Mesendoderm (in vitro differentiated cells): Measurements from ENCODE around the gene ZBTB42.

ENCODE experiments used
- DNase-seq: peaks from one replicate; pipeline ENCODE4 v3.0.0; 2013
- H2AK5ac ChIP-seq: 2 replicates; pipeline ENCODE4 v1.6.1; 2013; ENCODE audit warnings: low read length, inconsistent platforms
- H2BK120ac ChIP-seq: 2 replicates; pipeline ENCODE4 v1.6.1; 2013; ENCODE audit warnings: low read depth, mild to moderate bottlenecking, low read length, moderate library complexity, mixed read lengths
- H2BK15ac ChIP-seq: replicated peaks from 2 replicates; pipeline ENCODE4 v1.6.1; 2013; ENCODE audit warnings: low read depth, mild to moderate bottlenecking, moderate library complexity
- H2BK5ac ChIP-seq: 2 replicates; pipeline ENCODE4 v1.6.1; 2013; ENCODE audit warnings: low read length, inconsistent platforms
- H3K18ac ChIP-seq: 2 replicates; pipeline ENCODE4 v1.6.1; 2013; ENCODE audit warnings: mild to moderate bottlenecking, low read length, mixed read lengths
- H3K23ac ChIP-seq: one replicate; pipeline ENCODE4 v1.6.1; 2013; ENCODE audit warnings: low read length
- H3K27ac ChIP-seq: 2 replicates; pipeline ENCODE4 v1.5.1; 2013; ENCODE audit warnings: low read depth, mild to moderate bottlenecking, inconsistent platforms, low read length, moderate library complexity
- H3K27me3 ChIP-seq: 2 replicates; pipeline ENCODE4 v1.6.1; 2013; ENCODE audit warnings: low read length, control low read depth, mild to moderate bottlenecking, inconsistent platforms; ENCODE audit not compliant: insufficient read depth, poor library complexity
- H3K36me3 ChIP-seq: 2 replicates; pipeline ENCODE4 v1.6.1; 2013; ENCODE audit warnings: low read length, inconsistent platforms; ENCODE audit not compliant: control insufficient read depth, insufficient read depth
- H3K4ac ChIP-seq: one replicate; pipeline ENCODE4 v1.6.1; 2013; ENCODE audit warnings: low read depth, mild to moderate bottlenecking, low read length, moderate library complexity
- H3K4me1 ChIP-seq: 2 replicates; pipeline ENCODE4 v1.6.1; 2013; ENCODE audit warnings: low read depth, low read length, inconsistent platforms; ENCODE audit not compliant: control insufficient read depth
- H3K4me2 ChIP-seq: 2 replicates; pipeline ENCODE4 v1.6.1; 2013; ENCODE audit warnings: low read length
- H3K4me3 ChIP-seq: 2 replicates; pipeline ENCODE4 v1.5.1; 2013; ENCODE audit warnings: mild to moderate bottlenecking, low read length
- H3K56ac ChIP-seq: one replicate; pipeline ENCODE4 v1.6.1; 2013; ENCODE audit warnings: low read length
- H3K79me1 ChIP-seq: 2 replicates; pipeline ENCODE4 v1.6.1; 2013; ENCODE audit warnings: low read length, inconsistent platforms
- H3K79me2 ChIP-seq: 2 replicates; pipeline ENCODE4 v1.6.1; 2013; ENCODE audit warnings: mild to moderate bottlenecking, low read length; ENCODE audit not compliant: control insufficient read depth, insufficient read depth
- H3K9ac ChIP-seq: 2 replicates; pipeline ENCODE4 v1.6.1; 2013; ENCODE audit warnings: low read length, inconsistent platforms
- H4K5ac ChIP-seq: one replicate; pipeline ENCODE4 v1.6.1; 2013; ENCODE audit warnings: low read length
- H4K8ac ChIP-seq: one replicate; pipeline ENCODE4 v1.6.1; 2013; ENCODE audit warnings: low read depth, mild to moderate bottlenecking, control low read depth, low read length, moderate library complexity
- WGBS: extraction: QIAGEN DNeasy Blood & Tissue Kit; methylation state at CpG from one replicate; pipeline ENCODE4 v1.1.7; 2013; ENCODE audit warnings: low lambda C conversion rate, missing lambda C conversion rate; ENCODE audit not compliant: insufficient coverage; ENCODE audit errors: extremely low coverage; 5-methylcytosine and 5-hydroxymethylcytosine counted together

Gene ZBTB42

DNA sequence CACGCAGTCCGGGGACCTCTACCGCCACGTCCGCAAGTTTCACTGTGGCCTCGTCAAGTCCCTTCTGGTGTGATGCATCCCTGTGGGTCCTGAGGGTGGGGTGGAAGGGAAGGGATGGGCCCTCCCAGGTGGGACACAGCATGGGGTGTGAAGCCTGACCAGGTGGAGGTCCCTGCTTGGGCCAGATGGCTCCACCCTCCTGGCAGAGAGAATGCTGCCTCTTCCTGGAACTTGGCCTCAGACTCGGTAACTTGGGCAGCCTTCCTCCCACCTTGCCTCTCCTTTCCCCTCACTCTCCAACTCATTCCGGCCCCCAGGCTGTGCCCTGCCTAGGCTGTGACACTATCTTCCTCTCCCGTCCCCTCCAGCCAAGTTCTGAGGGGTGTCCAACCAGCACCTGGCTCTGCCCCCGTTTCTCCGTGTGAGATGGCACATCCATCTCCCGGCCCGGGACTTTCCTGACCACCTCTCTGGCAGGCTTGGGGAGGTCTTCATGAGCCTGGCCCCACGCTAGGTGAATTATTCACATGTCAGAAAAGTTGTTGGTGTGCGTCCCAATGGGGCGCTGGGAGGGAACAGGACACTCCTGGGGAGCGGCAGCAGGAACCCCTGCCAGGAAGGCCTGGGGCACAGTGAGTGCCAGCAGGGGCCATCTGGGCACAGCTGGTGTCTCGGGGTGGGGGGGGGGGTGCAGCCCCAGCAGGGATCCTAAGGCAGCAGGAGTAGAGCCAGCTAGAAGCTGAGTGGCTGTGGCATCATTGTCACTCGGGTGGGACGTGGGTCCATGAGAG lies 1.7 kb downstream of the ZBTB42 start:
- H2BK15ac ChIP-seq = no peak overlapping the region
- no peak overlapping the region for H3K18ac ChIP-seq
- H3K27me3 ChIP-seq = peaks cover 7% of the 10 kb centered on the region
- no peak overlapping the region for H3K9ac ChIP-seq
- H3K27ac ChIP-seq = no peak overlapping the region
- no peak overlapping the region for H2AK5ac ChIP-seq
- DNase-seq = no peak
- H3K4me1 ChIP-seq = no peaks in the 10 kb centered on the region
- no CpG with 5 or more reads among the region's 20 CpGs for WGBS
- H2BK120ac ChIP-seq = no peak overlapping the region
- no peak overlapping the region for H3K56ac ChIP-seq
- no peak overlapping the region for H3K4me2 ChIP-seq
- no peak overlapping the region for H3K4me3 ChIP-seq
- no peak overlapping the region for H2BK5ac ChIP-seq
- H4K8ac ChIP-seq = no peak overlapping the region
- no peaks in the 10 kb centered on the region for H3K79me1 ChIP-seq
- H3K23ac ChIP-seq = no peak overlapping the region
- H3K4ac ChIP-seq = no peak overlapping the region
- no peak overlapping the region for H4K5ac ChIP-seq
- H3K79me2 ChIP-seq = no peaks in the 10 kb centered on the region
- no peaks in the 10 kb centered on the region for H3K36me3 ChIP-seq

DNA sequence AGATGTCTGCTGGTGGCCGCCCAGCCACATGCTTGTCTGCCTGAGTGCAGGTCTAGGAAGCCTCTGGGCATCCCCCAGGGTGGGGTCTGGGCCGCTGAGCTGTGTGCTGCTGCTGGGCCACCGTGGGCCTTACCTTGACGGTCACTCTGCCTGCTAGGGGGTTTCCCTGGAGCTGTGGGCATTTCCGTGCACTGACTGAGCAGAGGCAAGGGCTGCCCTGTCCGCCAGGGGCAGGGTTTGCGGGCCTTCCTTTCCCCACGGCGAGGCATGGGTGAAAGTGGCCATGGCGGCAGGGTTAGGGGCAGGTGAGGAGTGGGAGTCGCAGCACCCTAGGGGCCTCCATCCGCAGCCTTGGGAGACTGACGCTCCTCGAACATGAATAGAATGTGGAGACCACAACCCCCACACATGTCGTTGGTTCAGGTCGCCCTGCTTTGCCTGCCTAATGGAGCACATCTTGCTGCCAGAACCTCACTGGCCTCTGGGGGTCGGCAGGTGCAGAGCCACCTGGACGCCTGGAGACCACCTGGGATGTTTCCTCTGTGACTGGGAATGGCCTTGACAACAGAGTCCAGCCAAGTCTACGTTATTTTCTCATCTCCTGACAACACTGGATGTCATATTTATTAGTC lies 2.5 kb downstream of the ZBTB42 start:
- Histone ChIP-seq H3K23ac (no peak overlapping the region), H2BK15ac (no peak overlapping the region), H3K27me3 (peaks cover 7% of the 10 kb centered on the region), H3K4me1 (no peaks in the 10 kb centered on the region), H3K9ac (no peak overlapping the region), H3K36me3 (no peaks in the 10 kb centered on the region), H3K4me3 (no peak overlapping the region), H4K8ac (no peak overlapping the region), H2BK120ac (no peak overlapping the region), H4K5ac (no peak overlapping the region), H3K4ac (no peak overlapping the region), H3K27ac (no peak overlapping the region), H3K79me1 (no peaks in the 10 kb centered on the region), H2BK5ac (no peak overlapping the region), H3K56ac (no peak overlapping the region), H3K18ac (no peak overlapping the region), H3K79me2 (no peaks in the 10 kb centered on the region), H2AK5ac (no peak overlapping the region), H3K4me2 (no peak overlapping the region)
- DNase-seq = no peak
- no CpG with 5 or more reads among the region's 19 CpGs for WGBS

DNA sequence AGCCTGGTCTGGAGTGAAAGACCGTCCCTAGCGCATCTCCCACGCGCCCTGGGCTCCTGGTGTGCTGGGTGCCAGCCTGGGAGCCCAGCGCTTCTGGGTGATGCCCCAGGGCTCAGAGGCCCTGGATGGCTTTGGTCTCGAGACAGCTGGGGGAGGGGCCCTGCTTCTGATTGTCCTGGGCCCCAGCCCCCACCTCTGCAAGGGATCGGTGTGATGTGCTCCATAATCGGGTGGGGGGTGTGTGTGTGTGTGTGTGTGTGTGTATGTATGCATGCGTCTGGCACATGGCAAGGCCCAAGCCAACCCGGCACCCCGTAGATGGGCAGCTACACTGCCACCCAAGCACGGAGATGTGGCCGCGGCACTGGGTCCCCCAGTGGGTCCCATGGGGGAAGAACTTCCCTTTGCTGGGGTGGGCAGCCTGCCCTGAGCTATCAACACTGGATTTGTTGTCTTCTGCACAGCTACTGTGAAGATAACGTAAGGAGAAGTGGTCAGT lies 3.1 kb downstream of the ZBTB42 start:
- H3K79me1 ChIP-seq = no peaks in the 10 kb centered on the region
- no peak overlapping the region for H2BK5ac ChIP-seq
- no peak overlapping the region for H4K5ac ChIP-seq
- H3K9ac ChIP-seq = no peak overlapping the region
- H3K18ac ChIP-seq = no peak overlapping the region
- no peak overlapping the region for H2BK120ac ChIP-seq
- WGBS = no CpG with 5 or more reads among the region's 15 CpGs
- no peak overlapping the region for H3K4me2 ChIP-seq
- H3K27ac ChIP-seq = no peak overlapping the region
- H3K4me3 ChIP-seq = no peak overlapping the region
- H2AK5ac ChIP-seq = no peak overlapping the region
- no peaks in the 10 kb centered on the region for H3K79me2 ChIP-seq
- H3K56ac ChIP-seq = no peak overlapping the region
- no peak overlapping the region for H2BK15ac ChIP-seq
- no peaks in the 10 kb centered on the region for H3K4me1 ChIP-seq
- no peak overlapping the region for H3K23ac ChIP-seq
- peaks cover 5% of the 10 kb centered on the region for H3K27me3 ChIP-seq
- H4K8ac ChIP-seq = no peak overlapping the region
- DNase-seq = no peak
- H3K36me3 ChIP-seq = no peaks in the 10 kb centered on the region
- no peak overlapping the region for H3K4ac ChIP-seq

DNA sequence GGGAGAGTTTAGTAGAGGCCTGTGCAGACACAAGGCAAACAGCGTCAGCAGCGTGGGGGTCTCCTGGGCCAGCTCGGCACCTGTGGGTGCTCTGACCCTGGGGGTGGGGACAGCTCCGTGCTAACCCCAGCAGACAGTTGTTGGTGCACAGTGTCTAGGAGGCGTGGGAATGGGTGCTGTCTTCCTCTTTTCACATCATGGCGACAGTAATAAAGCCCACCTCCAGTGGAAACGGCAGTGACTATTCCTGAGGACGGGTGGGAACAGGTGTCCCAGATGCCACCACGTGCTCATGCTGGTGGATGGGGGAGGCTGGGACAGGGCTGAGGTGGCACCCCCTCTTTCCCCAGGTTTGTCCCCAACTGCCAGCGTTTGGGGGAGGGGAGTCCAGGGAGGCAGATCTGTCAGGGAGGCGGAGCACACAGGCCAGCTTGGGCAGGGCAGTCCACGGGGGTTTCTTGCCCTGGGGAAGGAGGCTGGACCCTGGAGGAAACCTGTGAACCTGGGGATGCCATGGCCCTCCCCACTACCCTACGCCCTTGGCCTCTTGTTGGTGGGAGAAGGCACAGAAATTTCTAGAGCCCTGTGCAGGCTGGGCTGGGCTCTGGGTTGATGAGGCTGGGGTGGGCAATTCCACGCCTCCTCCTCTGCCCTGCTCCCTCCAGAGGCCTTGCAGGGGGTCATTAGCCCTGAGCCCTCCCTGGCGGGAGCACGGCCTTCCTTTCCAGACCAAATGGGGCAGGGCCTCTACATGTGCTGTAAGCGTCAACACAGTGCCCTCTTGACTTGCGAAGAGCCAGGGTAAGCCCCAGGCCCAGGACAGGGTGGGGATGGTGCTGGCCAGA lies 3.8 kb downstream of the ZBTB42 start:
- DNase-seq = no peak
- no peak overlapping the region for H2BK15ac ChIP-seq
- no peaks in the 10 kb centered on the region for H3K36me3 ChIP-seq
- H2BK120ac ChIP-seq = no peak overlapping the region
- no peak overlapping the region for H2AK5ac ChIP-seq
- H3K79me2 ChIP-seq = no peaks in the 10 kb centered on the region
- no peak overlapping the region for H3K27ac ChIP-seq
- no peak overlapping the region for H4K5ac ChIP-seq
- H3K4me1 ChIP-seq = no peaks in the 10 kb centered on the region
- H4K8ac ChIP-seq = no peak overlapping the region
- no peak overlapping the region for H3K4me2 ChIP-seq
- H3K27me3 ChIP-seq = peaks cover 5% of the 10 kb centered on the region
- no peak overlapping the region for H3K4ac ChIP-seq
- WGBS = no CpG with 5 or more reads among the region's 18 CpGs
- no peaks in the 10 kb centered on the region for H3K79me1 ChIP-seq
- no peak overlapping the region for H3K56ac ChIP-seq
- H3K23ac ChIP-seq = no peak overlapping the region
- H3K9ac ChIP-seq = no peak overlapping the region
- no peak overlapping the region for H3K18ac ChIP-seq
- H2BK5ac ChIP-seq = no peak overlapping the region
- no peak overlapping the region for H3K4me3 ChIP-seq

DNA sequence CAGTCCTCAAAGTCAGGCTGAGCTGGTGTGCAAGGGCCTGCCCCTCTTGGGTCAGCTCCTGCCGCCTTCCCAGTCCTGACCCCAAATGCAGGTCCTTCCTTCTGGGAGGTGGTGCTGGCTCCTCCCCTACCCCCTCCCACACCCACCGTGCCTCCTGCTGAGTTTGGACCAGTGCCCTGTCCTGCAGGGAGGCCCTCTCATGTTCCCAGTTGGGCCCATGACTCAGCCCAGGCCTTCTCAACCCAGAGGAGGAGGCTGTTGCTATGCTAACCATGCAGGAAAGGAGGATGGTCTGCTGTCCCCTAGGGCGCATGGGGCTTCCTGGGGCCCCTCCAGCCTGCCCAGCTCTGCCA lies 4.4 kb downstream of the ZBTB42 start:
- Histone ChIP-seq H3K79me2 (no peaks in the 10 kb centered on the region), H2BK120ac (no peak overlapping the region), H3K4me3 (no peak overlapping the region), H3K23ac (no peak overlapping the region), H4K8ac (no peak overlapping the region), H2BK15ac (no peak overlapping the region), H2AK5ac (no peak overlapping the region), H3K27me3 (peaks cover 5% of the 10 kb centered on the region), H3K4me1 (no peaks in the 10 kb centered on the region), H3K9ac (no peak overlapping the region), H3K27ac (no peak overlapping the region), H3K56ac (no peak overlapping the region), H3K4ac (no peak overlapping the region), H3K4me2 (no peak overlapping the region), H4K5ac (no peak overlapping the region), H2BK5ac (no peak overlapping the region), H3K18ac (no peak overlapping the region), H3K79me1 (no peaks in the 10 kb centered on the region), H3K36me3 (no peaks in the 10 kb centered on the region)
- WGBS = no CpG with 5 or more reads among the region's 3 CpGs
- no peak for DNase-seq
